GM13976 (cell line): ENCODE results near the gene KRT85.
A peak's percentile ranks its signal among the peaks of the same experiment; 100 is the strongest.

Source experiments
- DNase-seq: peaks from one replicate; pipeline ENCODE4 v3.0.0; 2012; ENCODE audit warnings: low spot score
- in situ Hi-C: fragments of 300-500 bp; cut with MboI; formaldehyde crosslinking; loops from one replicate; pipeline ENCODE4 v1.12.0; 2022; ENCODE audit warnings: low sequenced_read_pairs, mixed read lengths, inconsistent platforms; ENCODE audit not compliant: unreplicated experiment
- TF ChIP-seq, protein P1 (sequence below): IDR thresholded peaks from 2 replicates; pipeline ENCODE4 v1.5.1; 2012; ENCODE audit warnings: borderline replicate concordance, mild to moderate bottlenecking; ENCODE audit not compliant: insufficient read depth; ENCODE audit errors: extremely low read depth, missing control alignments, control extremely low read depth

Gene KRT85

DNA sequence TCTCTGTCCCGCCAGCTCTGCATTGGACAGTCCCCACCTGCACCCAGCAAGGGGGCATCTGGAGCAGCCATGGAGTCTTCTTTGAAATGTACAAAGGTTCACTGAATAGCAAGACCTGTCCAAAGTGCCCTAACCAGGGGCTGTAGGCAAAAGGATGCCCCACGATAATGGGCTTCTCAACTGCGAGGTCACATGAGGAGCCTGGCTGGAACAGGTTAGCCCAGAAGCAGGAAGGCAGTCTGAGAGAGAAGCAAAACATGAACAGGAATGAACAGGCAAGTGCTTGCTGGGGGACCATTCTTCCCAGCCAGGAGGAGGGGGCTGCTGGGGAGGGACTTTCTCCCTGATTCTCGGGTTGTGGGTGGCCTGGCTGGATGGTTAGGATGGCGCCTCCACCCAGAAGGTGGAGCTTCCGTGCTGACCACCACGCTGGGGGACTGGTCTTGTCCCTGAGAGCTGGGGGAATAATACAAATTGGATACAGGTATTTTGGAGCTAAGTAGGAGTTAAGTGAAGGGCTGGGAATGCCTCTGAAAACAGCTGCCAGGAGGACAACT is 7.1 kb downstream of the KRT85 start:
- in situ Hi-C loops = no loop called here
- TF ChIP-seq, protein P1, sequence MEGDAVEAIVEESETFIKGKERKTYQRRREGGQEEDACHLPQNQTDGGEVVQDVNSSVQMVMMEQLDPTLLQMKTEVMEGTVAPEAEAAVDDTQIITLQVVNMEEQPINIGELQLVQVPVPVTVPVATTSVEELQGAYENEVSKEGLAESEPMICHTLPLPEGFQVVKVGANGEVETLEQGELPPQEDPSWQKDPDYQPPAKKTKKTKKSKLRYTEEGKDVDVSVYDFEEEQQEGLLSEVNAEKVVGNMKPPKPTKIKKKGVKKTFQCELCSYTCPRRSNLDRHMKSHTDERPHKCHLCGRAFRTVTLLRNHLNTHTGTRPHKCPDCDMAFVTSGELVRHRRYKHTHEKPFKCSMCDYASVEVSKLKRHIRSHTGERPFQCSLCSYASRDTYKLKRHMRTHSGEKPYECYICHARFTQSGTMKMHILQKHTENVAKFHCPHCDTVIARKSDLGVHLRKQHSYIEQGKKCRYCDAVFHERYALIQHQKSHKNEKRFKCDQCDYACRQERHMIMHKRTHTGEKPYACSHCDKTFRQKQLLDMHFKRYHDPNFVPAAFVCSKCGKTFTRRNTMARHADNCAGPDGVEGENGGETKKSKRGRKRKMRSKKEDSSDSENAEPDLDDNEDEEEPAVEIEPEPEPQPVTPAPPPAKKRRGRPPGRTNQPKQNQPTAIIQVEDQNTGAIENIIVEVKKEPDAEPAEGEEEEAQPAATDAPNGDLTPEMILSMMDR = no peak
- DNase-seq = no peak

DNA sequence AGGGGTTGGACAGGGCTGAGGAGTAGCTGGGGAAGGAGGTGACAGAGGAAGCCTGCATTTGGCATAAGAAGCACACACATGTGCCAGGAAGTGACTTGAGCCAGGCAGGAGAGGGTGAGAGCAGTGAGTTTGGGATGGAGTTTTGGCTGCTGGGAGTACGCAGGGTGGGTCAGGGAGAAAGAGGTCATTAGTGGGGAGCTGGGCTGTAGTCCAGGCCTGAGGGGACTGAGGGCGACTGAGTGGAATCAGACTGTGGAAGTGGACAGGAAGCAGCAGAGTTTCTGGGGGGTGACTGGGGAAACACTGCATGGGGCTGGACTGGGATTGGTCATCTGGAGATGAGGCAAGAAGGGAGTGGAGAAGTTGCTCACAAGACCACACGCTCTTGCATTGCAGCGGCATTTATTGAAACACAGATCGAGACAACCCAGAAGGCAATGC is 7.6 kb downstream of the KRT85 start:
- TF ChIP-seq, protein P1 = no peak
- in situ Hi-C loops = no loop called here
- DNase-seq = no peak

DNA sequence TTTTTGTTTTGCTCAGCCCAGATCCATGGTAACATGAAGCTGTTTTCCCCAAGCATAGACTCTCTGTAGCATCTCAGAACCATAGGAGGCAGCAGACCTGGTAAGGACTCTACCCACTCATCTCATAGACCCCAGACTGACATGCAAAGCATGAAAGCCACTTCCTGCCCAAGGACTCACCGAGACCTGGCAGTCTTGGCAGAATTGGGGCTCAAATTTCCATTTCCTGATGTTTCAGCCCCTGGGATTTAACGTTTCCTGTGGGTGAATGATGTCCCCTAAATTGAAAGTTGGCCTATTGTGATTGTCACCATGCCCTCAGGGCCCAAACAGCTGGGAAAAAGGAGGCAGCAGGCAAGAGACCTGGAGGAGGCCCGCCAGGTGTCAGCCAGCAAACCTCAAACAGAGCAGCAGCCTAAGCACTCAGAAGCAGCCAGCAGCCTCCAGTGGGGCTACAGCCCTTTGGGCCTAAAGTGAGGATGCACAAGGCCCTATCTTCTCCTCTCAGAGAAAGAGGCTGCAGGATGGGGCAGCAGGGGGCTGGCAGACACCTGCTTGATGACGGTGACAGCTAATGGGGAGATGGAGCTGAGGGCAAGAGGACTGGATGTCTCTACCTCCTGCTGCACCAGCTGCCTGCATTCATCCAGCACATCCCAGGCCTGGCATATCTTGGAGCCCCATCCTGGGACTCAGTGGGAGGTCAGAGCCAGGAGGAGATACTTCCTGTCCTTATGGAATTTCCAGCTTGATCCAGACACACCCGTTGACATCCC is 8.5 kb downstream of the KRT85 start:
- TF ChIP-seq, protein P1 = no peak
- DNase-seq = peak; percentile 76
- in situ Hi-C loops = no loop called here

DNA sequence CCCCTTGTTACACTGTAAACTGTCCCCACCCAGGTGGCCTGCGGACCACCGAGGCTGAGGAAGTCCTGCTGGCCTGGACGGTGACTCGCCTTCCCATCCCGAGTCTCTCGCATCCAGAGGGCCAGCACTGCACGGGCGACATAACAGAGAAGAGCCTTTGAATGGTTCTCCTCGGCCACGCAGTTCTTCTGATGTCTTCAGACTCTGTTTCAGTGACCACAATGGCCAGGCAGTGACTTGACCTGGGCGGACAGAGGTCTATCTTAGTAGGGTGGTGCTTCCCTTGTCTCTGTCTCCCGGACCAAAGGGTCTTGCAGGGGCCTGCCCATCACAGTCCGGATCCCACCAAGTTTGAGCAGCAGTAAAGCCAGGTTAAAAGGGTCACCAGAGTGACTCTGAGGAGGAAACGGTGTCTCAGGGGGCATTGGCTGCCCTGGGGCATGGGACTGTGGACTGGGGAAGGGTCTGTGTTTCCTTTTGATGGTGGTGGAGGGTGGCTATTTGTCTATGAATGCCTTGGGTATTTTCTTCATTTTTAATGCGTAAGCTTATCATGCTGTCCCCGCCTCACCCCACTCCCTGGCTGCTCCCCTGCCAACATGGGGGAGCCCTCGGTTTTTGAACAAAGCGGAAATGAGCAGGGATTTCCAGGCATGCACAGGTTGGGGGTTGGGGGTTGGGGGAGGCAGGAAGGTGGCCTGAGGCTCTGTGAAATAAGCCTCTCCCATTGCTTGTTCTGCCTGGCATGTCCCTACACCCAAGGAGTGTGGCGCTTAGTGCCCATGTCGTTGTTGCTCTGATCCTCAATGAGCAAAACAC is 10.3 kb downstream of the KRT85 start:
- DNase-seq = no peak
- TF ChIP-seq, protein P1 = no peak
- in situ Hi-C loops = no loop called here

DNA sequence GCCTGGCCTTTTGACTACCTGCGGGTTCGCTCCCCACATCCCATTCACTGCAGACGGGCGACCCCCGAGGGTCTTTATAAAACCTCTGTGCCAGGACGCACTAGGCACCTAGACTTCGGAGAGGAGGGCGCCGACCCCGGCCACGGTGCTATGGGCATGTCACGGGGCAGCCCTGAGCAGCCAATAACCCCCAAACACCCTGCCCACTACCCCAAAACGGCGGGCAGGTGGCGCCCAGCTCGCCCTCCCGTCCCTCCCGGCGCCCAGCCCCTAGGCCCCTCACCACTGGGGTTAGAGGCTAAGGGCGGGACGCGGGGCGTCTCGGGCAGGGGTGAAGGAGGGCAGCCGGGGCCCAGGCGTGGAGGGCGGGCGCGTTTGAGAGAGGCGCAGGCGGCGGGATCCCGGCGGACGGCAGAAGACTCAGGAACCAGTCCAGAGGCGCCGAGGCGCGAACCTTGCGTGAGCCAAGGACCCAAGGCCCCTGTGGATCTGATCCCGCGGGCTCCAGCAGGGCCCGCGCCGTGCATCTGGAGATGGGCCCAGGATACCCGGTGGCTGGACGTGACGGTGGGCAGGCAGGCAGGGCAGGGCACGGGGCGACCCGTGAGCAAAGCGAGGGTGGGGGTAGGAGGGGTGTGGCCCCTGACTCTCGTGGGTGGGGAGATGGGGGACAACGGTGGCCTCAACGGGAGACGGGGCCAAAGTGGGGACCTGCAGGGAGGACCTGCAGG is 11.1 kb downstream of the KRT85 start:
- in situ Hi-C loops = no loop called here
- no peak for DNase-seq
- TF ChIP-seq, protein P1 = no peak

DNA sequence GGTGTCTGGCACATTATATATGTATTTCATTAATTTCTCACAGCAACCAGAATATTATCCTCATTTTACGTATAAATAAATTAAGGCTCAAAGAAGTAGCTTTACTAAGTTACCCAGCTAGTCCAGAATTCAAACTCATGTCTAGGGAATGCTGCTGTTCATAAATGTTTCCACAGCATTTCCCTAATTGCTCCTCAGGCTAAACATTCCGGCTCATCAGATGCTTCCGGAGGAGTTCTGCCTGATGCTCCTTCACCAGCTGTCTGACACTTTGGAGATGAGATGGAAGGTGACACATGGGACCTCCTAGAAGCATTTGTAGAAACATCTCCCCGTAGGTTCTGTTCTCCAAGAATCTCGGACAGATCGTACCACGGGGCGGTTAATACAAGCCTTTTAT is 12.1 kb downstream of the KRT85 start:
- in situ Hi-C loops = no loop called here
- DNase-seq = no peak
- TF ChIP-seq, protein P1 = no peak
